H1 (cell line): ENCODE data around the gene U2SURP.

Experiments used
- CHD2 ChIP-seq: IDR thresholded peaks from 2 replicates; pipeline ENCODE4 v1.6.1; 2012; ENCODE audit warnings: low read length, improper control_type of control experiment
- EGR1 ChIP-seq: IDR thresholded peaks from 2 replicates; pipeline ENCODE4 v1.6.1; 2011; ENCODE audit warnings: low read depth, low read length, borderline replicate concordance
- EZH2 ChIP-seq: fragments of 200-600 bp; sonication (generic); IDR thresholded peaks from 2 replicates; pipeline ENCODE4 v1.7.1; 2012; ENCODE audit warnings: low read depth, mild to moderate bottlenecking, moderate library complexity, low read length, inconsistent platforms; ENCODE audit not compliant: severe bottlenecking
- GTF2F1 ChIP-seq: IDR thresholded peaks from 2 replicates; pipeline ENCODE4 v1.6.1; 2012; ENCODE audit warnings: low read depth, low read length, improper control_type of control experiment, borderline replicate concordance
- POLR2A ChIP-seq, 2 experiments: IDR thresholded peaks; 1 replicate in 1 of 2; 2 replicates in 1 of 2; pipeline ENCODE4 v1.6.1; 2011; ENCODE audit warnings: low read depth in 2 of 2, low read length in 2 of 2, mild to moderate bottlenecking in 2 of 2; ENCODE audit errors: control extremely low read depth in 1 of 2
- POLR2AphosphoS5 ChIP-seq: IDR thresholded peaks from 2 replicates; pipeline ENCODE4 v1.6.1; 2011; ENCODE audit warnings: low read depth, low read length
- TAF1 ChIP-seq: IDR thresholded peaks from 2 replicates; pipeline ENCODE4 v1.6.1; 2011; ENCODE audit warnings: mild to moderate bottlenecking, low read depth, low read length
- TF ChIP-seq, protein P1 (sequence below), 3 experiments: IDR thresholded peaks; 1 replicate in 2 of 3; 2 replicates in 1 of 3; pipeline versions ENCODE4 v1.5.1 to v1.6.1; 2011; ENCODE audit warnings: low read length in 3 of 3, mild to moderate bottlenecking in 3 of 3, inconsistent platforms in 2 of 3, low read depth in 1 of 3, moderate library complexity in 1 of 3; ENCODE audit not compliant: insufficient read depth in 1 of 3; ENCODE audit errors: control extremely low read depth in 1 of 3
- TF ChIP-seq, protein P2 (sequence below): IDR thresholded peaks from 2 replicates; pipeline ENCODE4 v1.6.1; 2012; ENCODE audit warnings: inconsistent platforms

DNA sequence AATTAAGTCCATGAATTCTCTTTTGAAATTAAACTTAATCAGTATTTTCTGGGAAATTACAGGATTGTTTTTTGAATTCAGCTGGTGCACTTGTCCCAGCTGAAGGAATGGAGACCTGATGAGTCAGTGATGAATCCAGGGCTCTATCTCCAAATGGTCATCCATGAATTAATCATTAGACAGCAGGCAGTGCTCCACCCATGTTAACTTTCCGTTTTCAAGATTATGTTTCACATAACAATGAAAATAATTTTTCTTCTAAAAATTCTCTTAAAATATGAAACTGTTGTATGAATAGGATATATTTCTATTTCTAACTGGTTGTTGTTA lies 24.0 kb upstream of the U2SURP start:
- no peak for TF ChIP-seq POLR2A (IDR thresholded peaks at IDR 0.05; ENCODE audit: control extremely low read depth in 1 of 2, low read depth in 2 of 2, low read length in 2 of 2)
- TF ChIP-seq, protein P1, sequence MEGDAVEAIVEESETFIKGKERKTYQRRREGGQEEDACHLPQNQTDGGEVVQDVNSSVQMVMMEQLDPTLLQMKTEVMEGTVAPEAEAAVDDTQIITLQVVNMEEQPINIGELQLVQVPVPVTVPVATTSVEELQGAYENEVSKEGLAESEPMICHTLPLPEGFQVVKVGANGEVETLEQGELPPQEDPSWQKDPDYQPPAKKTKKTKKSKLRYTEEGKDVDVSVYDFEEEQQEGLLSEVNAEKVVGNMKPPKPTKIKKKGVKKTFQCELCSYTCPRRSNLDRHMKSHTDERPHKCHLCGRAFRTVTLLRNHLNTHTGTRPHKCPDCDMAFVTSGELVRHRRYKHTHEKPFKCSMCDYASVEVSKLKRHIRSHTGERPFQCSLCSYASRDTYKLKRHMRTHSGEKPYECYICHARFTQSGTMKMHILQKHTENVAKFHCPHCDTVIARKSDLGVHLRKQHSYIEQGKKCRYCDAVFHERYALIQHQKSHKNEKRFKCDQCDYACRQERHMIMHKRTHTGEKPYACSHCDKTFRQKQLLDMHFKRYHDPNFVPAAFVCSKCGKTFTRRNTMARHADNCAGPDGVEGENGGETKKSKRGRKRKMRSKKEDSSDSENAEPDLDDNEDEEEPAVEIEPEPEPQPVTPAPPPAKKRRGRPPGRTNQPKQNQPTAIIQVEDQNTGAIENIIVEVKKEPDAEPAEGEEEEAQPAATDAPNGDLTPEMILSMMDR (IDR thresholded peaks at IDR 0.05; ENCODE audit: control extremely low read depth in 1 of 3, insufficient read depth in 1 of 3, low read depth in 1 of 3, low read length in 3 of 3) = no peak
- TF ChIP-seq, protein P2, sequence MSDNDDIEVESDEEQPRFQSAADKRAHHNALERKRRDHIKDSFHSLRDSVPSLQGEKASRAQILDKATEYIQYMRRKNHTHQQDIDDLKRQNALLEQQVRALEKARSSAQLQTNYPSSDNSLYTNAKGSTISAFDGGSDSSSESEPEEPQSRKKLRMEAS = no peak
- no peak for TF ChIP-seq EZH2
- TF ChIP-seq EGR1 = no peak
- no peak for TF ChIP-seq POLR2AphosphoS5
- TF ChIP-seq TAF1 = no peak
- no peak for TF ChIP-seq CHD2
- TF ChIP-seq GTF2F1 = no peak
